HCT116 (cell line): Measurements from ENCODE around the gene LINC00632. TPM values are rescaled to one million over a fixed set of nuclear protein-coding genes. Genes with fewer than 3 reads are reported as not detected.

ENCODE experiments used
- ATAC-seq: fragments of 200-7000 bp; cut with Tn5 transposase; 2 replicates; pipeline ENCODE4 v1.9.1; 2020; ENCODE audit warnings: mild to moderate bottlenecking, moderate library complexity
- BruUV-seq: library from RNA; stranded (reverse); fragments of 400-500 nt; replicated peaks from 2 replicates; lab custom pipeline; 2021; lab: Mats Ljungman, UMichigan
- CTCF ChIA-PET: fragments of 300-600 bp; sonication (Branson Sonifier 250); formaldehyde crosslinking; loops from one replicate; lab custom pipeline; 2021; ENCODE audit warnings: antibody characterized with exemption; lab: Charles Lee
- POLR2A ChIA-PET: fragments of 300-600, 350-600 bp; sonication (Branson Sonifier 250); formaldehyde crosslinking; loops from one replicate; lab custom pipeline; 2021; ENCODE audit warnings: antibody characterized with exemption; lab: Charles Lee
- RAD21 ChIA-PET, 2 experiments: fragments of 300-600 bp; sonication (Branson Sonifier 250); formaldehyde crosslinking; loops; one replicate each; lab custom pipeline; 2023; ENCODE audit warnings: low total read pairs in 2 of 2; ENCODE audit not compliant: uncharacterized antibody in 2 of 2, unreplicated experiment in 2 of 2, low non-redundant PET in 1 of 2; lab: Charles Lee
- DNase-seq: peaks from one replicate; pipeline ENCODE4 v3.0.0-alpha.2; 2010; ENCODE audit warnings: low read depth, low spot score
- H2AFZ ChIP-seq: fragments of 200-600 bp; shearing (Covaris generic), sonication (generic); 2 replicates; pipeline ENCODE4 v1.6.1; 2017; ENCODE audit warnings: low read depth, mixed run types, mixed read lengths, antibody characterized with exemption, low read length; ENCODE audit not compliant: poor library complexity, severe bottlenecking
- H3K27ac ChIP-seq: 2 replicates; pipeline ENCODE4 v1.5.1; 2012; ENCODE audit warnings: low read depth, low read length
- H3K27me3 ChIP-seq: fragments of 200-600 bp; sonication (generic); 2 replicates; pipeline ENCODE4 v1.6.1; 2016; ENCODE audit warnings: mixed run types, low read length, mixed read lengths; ENCODE audit not compliant: insufficient read depth
- H3K36me3 ChIP-seq, 2 experiments: fragments of 200-500 bp in 1 of 2; fragments of 200-600 bp in 1 of 2; sonication (Bioruptor generic) in 1 of 2; sonication (generic) in 1 of 2; 2 replicates each; pipeline versions ENCODE4 v1.5.1 to v1.6.1; 2014 to 2016; ENCODE audit warnings: low read length in 2 of 2, inconsistent platforms in 1 of 2, mixed read lengths in 1 of 2, mixed run types in 1 of 2; ENCODE audit not compliant: insufficient read depth in 2 of 2, control insufficient read depth in 1 of 2
- H3K4me1 ChIP-seq, 2 experiments: fragments of 200-600 bp in 1 of 2; sonication (generic) in 1 of 2; 2 replicates each; pipeline versions ENCODE4 v1.5.1 to v1.6.1; 2012 to 2017; ENCODE audit warnings: low read length in 2 of 2, inconsistent platforms in 1 of 2, mild to moderate bottlenecking in 1 of 2, mixed read lengths in 1 of 2, mixed run types in 1 of 2, moderate library complexity in 1 of 2; ENCODE audit not compliant: insufficient read depth in 2 of 2, control insufficient read depth in 1 of 2
- H3K4me2 ChIP-seq: fragments of 200-600 bp; sonication (generic); 2 replicates; pipeline ENCODE4 v1.6.1; 2017; ENCODE audit warnings: mixed run types, low read length, mixed read lengths
- H3K4me3 ChIP-seq, 2 experiments: fragments of 200-600 bp in 1 of 2; sonication (generic) in 1 of 2; replicated peaks in 1 of 2; 2 replicates each; pipeline ENCODE4 v1.5.1; 2011 to 2016; ENCODE audit warnings: low read length in 2 of 2, control low read depth in 1 of 2, low read depth in 1 of 2, mild to moderate bottlenecking in 1 of 2, mixed read lengths in 1 of 2, mixed run types in 1 of 2
- H3K79me2 ChIP-seq: fragments of 200-600 bp; sonication (generic); 2 replicates; pipeline ENCODE4 v1.6.1; 2017; ENCODE audit warnings: mild to moderate bottlenecking, mixed run types, low read length, moderate library complexity, mixed read lengths; ENCODE audit not compliant: insufficient read depth
- H3K9ac ChIP-seq: fragments of 200-600 bp; sonication (generic); 2 replicates; pipeline ENCODE4 v1.6.1; 2016; ENCODE audit warnings: low read length, mixed read lengths
- H3K9me2 ChIP-seq: fragments of 200-600 bp; sonication (generic), shearing (Covaris generic); 2 replicates; pipeline ENCODE4 v1.6.1; 2017; ENCODE audit warnings: mixed run types, mild to moderate bottlenecking, moderate library complexity; ENCODE audit not compliant: insufficient read depth
- H3K9me3 ChIP-seq, 2 experiments: fragments of 200-500 bp in 1 of 2; fragments of 200-600 bp in 1 of 2; sonication (Bioruptor generic) in 1 of 2; sonication (generic) in 1 of 2; 2 replicates each; pipeline ENCODE4 v1.6.1; 2014 to 2017; ENCODE audit warnings: low read length in 2 of 2, mixed read lengths in 2 of 2, inconsistent platforms in 1 of 2, low read depth in 1 of 2, mild to moderate bottlenecking in 1 of 2, mixed run types in 1 of 2, moderate library complexity in 1 of 2; ENCODE audit not compliant: control insufficient read depth in 1 of 2, insufficient read depth in 1 of 2
- H4K20me1 ChIP-seq: fragments of 200-600 bp; sonication (generic), shearing (Covaris generic); 2 replicates; pipeline ENCODE4 v1.6.1; 2017; ENCODE audit warnings: mixed run types, mild to moderate bottlenecking, moderate library complexity; ENCODE audit not compliant: insufficient read depth
- EZH2phosphoT487 ChIP-seq: fragments of 200-600 bp; IDR thresholded peaks from 2 replicates; pipeline ENCODE4 v1.6.1; 2018; ENCODE audit warnings: antibody characterized with exemption, borderline replicate concordance
- SP1 ChIP-seq: IDR thresholded peaks from 2 replicates; pipeline ENCODE4 v1.6.1; 2012; ENCODE audit warnings: low read depth
- TCF7L2 ChIP-seq: IDR thresholded peaks from 2 replicates; pipeline ENCODE4 v1.7.0; 2011; ENCODE audit warnings: borderline replicate concordance, inconsistent platforms; ENCODE audit not compliant: insufficient read depth, insufficient read length; ENCODE audit errors: extremely low read depth
- ZFX ChIP-seq: fragments of 450-650 bp; IDR thresholded peaks from 2 replicates; pipeline ENCODE4 v1.6.1; 2017
- ZNF274 ChIP-seq: fragments of 200-500 bp; sonication (Bioruptor generic); IDR thresholded peaks from 2 replicates; pipeline ENCODE4 v1.6.1; 2014; ENCODE audit warnings: mild to moderate bottlenecking, low read depth, low read length, inconsistent platforms
- intact Hi-C: fragments of 100-400 bp; cut with micrococcal nuclease; formaldehyde crosslinking; loops from 2 replicates; pipeline ENCODE4 v1.10.0; 2022
- total RNA-seq: library from RNA; stranded (reverse); gene quantifications from one replicate; pipeline ENCODE4 v1.2.1, GENCODE V29; 2021; ENCODE audit not compliant: unreplicated experiment
- TF ChIP-seq, protein P1 (sequence below): IDR thresholded peaks from 2 replicates; pipeline ENCODE4 v1.6.1; 2012
- TF ChIP-seq, protein P2 (sequence below): IDR thresholded peaks from 2 replicates; pipeline ENCODE4 v1.6.1; 2011; ENCODE audit warnings: mild to moderate bottlenecking, low read length, moderate library complexity; ENCODE audit not compliant: insufficient replicate concordance; ENCODE audit errors: extremely low read depth
- TF ChIP-seq, protein P3 (sequence below): IDR thresholded peaks from 2 replicates; pipeline ENCODE4 v1.6.1; 2012; ENCODE audit warnings: low read depth

The LINC00632 gene
- total RNA-seq, 1 experiment from 2014 or later = 0.15 TPM

DNA sequence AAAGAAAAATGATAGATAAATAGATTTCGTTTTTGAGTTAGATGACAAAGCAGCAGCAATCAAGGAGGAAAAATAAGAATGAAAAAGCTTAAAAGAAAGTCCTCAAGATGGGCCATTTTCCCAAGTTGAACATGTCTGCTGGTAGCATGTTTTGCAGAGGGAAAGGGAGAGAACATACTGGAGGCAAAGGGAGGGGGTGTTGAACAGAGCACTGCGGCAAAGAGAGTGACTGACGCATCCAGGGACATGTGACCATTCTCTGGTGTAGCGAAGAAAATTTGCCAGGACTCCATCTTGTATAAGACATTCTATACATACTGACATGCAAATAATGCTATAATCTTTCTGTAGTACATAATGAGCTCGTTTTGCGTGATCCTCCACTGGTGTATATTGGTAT, 1.2 kb downstream of the LINC00632 start:
- H3K4me1 ChIP-seq = no peaks in the 10 kb centered on the region
- no peaks in the 10 kb centered on the region for H3K9me3 ChIP-seq
- H4K20me1 ChIP-seq = no peaks in the 10 kb centered on the region
- H3K27me3 ChIP-seq = no peaks in the 10 kb centered on the region
- no peak overlapping the region for H3K4me2 ChIP-seq
- no peaks in the 10 kb centered on the region for H3K36me3 ChIP-seq
- intact Hi-C loops = no loop called here
- ATAC-seq = no peak
- ChIA-PET CTCF (no interaction called here), RAD21 (no interaction called here), POLR2A (no interaction called here)
- H3K27ac ChIP-seq = no peak overlapping the region
- TF ChIP-seq, protein P1, sequence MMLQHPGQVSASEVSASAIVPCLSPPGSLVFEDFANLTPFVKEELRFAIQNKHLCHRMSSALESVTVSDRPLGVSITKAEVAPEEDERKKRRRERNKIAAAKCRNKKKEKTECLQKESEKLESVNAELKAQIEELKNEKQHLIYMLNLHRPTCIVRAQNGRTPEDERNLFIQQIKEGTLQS = no peak
- TF ChIP-seq, protein P2, sequence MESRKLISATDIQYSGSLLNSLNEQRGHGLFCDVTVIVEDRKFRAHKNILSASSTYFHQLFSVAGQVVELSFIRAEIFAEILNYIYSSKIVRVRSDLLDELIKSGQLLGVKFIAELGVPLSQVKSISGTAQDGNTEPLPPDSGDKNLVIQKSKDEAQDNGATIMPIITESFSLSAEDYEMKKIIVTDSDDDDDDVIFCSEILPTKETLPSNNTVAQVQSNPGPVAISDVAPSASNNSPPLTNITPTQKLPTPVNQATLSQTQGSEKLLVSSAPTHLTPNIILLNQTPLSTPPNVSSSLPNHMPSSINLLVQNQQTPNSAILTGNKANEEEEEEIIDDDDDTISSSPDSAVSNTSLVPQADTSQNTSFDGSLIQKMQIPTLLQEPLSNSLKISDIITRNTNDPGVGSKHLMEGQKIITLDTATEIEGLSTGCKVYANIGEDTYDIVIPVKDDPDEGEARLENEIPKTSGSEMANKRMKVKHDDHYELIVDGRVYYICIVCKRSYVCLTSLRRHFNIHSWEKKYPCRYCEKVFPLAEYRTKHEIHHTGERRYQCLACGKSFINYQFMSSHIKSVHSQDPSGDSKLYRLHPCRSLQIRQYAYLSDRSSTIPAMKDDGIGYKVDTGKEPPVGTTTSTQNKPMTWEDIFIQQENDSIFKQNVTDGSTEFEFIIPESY = no peak
- H3K79me2 ChIP-seq = no peaks in the 10 kb centered on the region
- DNase-seq = no peak
- no peak overlapping the region for H3K4me3 ChIP-seq
- no peaks in the 10 kb centered on the region for H3K9me2 ChIP-seq
- H2AFZ ChIP-seq = no peak overlapping the region
- no TSS peak for BruUV-seq
- no peak overlapping the region for H3K9ac ChIP-seq

DNA sequence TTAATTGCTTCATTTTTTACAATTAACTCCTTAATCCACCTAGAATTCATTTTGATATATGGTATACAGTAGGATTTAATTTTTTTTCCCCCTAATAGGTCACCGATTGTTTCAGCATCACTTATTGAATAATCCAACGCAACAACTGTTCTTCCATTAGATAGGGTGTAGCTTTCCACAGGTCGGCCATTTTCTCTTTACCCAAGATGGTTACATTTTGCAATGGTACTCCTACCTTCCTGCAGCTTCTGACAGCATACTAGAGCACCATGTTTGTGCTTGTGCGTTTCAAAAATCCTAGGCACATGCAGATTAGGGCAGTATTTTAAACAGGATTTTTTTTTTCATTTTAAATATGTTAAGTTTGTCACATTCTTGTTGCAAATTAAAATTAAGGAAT, 2.3 kb downstream of the LINC00632 start:
- Histone ChIP-seq H3K79me2 (no peaks in the 10 kb centered on the region), H3K9me3 (no peaks in the 10 kb centered on the region), H3K4me2 (no peak overlapping the region), H3K9me2 (no peaks in the 10 kb centered on the region), H3K27me3 (no peaks in the 10 kb centered on the region), H3K9ac (no peak overlapping the region), H2AFZ (no peak overlapping the region), H3K36me3 (no peaks in the 10 kb centered on the region)
- no peak for DNase-seq
- RAD21 ChIA-PET = no interaction called here
- no TSS peak for BruUV-seq
- CTCF ChIA-PET = no interaction called here
- TF ChIP-seq TCF7L2 (no peak), SP1 (no peak), EZH2phosphoT487 (no peak), ZFX (no peak), ZNF274 (no peak)
- TF ChIP-seq, protein P1 = no peak
- TF ChIP-seq, protein P3, sequence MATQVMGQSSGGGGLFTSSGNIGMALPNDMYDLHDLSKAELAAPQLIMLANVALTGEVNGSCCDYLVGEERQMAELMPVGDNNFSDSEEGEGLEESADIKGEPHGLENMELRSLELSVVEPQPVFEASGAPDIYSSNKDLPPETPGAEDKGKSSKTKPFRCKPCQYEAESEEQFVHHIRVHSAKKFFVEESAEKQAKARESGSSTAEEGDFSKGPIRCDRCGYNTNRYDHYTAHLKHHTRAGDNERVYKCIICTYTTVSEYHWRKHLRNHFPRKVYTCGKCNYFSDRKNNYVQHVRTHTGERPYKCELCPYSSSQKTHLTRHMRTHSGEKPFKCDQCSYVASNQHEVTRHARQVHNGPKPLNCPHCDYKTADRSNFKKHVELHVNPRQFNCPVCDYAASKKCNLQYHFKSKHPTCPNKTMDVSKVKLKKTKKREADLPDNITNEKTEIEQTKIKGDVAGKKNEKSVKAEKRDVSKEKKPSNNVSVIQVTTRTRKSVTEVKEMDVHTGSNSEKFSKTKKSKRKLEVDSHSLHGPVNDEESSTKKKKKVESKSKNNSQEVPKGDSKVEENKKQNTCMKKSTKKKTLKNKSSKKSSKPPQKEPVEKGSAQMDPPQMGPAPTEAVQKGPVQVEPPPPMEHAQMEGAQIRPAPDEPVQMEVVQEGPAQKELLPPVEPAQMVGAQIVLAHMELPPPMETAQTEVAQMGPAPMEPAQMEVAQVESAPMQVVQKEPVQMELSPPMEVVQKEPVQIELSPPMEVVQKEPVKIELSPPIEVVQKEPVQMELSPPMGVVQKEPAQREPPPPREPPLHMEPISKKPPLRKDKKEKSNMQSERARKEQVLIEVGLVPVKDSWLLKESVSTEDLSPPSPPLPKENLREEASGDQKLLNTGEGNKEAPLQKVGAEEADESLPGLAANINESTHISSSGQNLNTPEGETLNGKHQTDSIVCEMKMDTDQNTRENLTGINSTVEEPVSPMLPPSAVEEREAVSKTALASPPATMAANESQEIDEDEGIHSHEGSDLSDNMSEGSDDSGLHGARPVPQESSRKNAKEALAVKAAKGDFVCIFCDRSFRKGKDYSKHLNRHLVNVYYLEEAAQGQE = no peak
- TF ChIP-seq, all 23 proteins: peak for 0
- POLR2A ChIA-PET = no interaction called here
- H4K20me1 ChIP-seq = no peaks in the 10 kb centered on the region
- no peak overlapping the region for H3K4me3 ChIP-seq
- intact Hi-C loops = no loop called here
- no peak overlapping the region for H3K27ac ChIP-seq
- no peaks in the 10 kb centered on the region for H3K4me1 ChIP-seq
- no peak for ATAC-seq
